Activated naive CD4-positive, alpha-beta T cell treated with anti-CD3 and anti-CD28 coated beads, Interleukin-2, amount 50 U/mL, for 24 hours (primary cell): ENCODE measurements around the gene TMPRSS9.

Experiments
- H3K27ac Mint-ChIP-seq: one replicate; pipeline ENCODE4 v1.8.0; 2021; ENCODE audit warnings: mild to moderate bottlenecking, mixed read lengths
- H3K27me3 Mint-ChIP-seq: one replicate; pipeline ENCODE4 v1.8.0; 2021; ENCODE audit warnings: mixed read lengths
- H3K36me3 Mint-ChIP-seq: one replicate; pipeline ENCODE4 v1.8.0; 2021; ENCODE audit warnings: mixed read lengths
- H3K4me1 Mint-ChIP-seq: one replicate; pipeline ENCODE4 v1.8.0; 2021; ENCODE audit warnings: mixed read lengths
- H3K4me3 Mint-ChIP-seq: one replicate; pipeline ENCODE4 v1.8.0; 2021; ENCODE audit warnings: mild to moderate bottlenecking, mixed read lengths
- H3K9me3 Mint-ChIP-seq: one replicate; pipeline ENCODE4 v1.8.0; 2021; ENCODE audit warnings: mixed read lengths

The TMPRSS9 gene

DNA sequence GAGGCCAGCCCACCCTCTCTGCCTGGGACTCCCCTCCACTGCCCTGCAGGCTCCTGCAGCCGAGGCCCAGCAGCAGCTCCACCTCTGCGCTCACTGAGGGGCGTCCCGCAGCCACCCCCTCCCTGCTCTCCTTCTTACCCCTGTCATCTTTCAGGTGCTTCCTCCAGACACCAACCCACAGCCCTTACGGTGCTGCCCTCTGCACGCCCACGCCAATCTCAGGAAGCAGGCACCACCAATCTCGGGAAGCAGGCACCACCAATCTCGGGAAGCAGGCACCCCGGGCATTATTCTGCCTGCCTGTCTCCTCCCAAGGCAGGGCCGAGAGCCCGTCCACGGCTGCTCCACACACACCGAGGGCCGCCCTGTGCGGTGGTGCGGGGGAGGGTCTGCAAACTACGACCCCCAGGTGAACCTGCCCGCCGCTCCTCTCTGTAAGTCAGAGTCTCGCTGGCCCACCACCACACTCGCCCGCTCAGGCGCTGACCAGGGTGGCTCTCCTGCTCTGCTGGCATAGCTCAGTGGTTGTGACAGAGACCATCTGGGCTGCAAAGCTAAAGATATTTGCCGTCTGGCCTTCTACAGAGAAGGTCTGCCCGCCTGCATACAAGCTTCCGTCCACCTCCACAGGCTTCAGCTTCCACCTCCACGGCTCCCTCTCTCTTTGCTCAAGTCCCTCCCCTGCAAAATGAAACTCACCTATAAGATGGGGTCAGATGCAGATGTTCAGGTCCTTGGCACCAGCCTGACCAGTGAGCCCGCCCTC, 34.6 kb upstream of the TMPRSS9 start:
- Mint-ChIP-seq H3K9me3 (no peaks in the 10 kb centered on the region), H3K4me3 (peak overlapping the region; percentile 96), H3K36me3 (peaks cover 10% of the 10 kb centered on the region), H3K27ac (no peak overlapping the region), H3K4me1 (peaks cover 37% of the 10 kb centered on the region), H3K27me3 (no peaks in the 10 kb centered on the region)

DNA sequence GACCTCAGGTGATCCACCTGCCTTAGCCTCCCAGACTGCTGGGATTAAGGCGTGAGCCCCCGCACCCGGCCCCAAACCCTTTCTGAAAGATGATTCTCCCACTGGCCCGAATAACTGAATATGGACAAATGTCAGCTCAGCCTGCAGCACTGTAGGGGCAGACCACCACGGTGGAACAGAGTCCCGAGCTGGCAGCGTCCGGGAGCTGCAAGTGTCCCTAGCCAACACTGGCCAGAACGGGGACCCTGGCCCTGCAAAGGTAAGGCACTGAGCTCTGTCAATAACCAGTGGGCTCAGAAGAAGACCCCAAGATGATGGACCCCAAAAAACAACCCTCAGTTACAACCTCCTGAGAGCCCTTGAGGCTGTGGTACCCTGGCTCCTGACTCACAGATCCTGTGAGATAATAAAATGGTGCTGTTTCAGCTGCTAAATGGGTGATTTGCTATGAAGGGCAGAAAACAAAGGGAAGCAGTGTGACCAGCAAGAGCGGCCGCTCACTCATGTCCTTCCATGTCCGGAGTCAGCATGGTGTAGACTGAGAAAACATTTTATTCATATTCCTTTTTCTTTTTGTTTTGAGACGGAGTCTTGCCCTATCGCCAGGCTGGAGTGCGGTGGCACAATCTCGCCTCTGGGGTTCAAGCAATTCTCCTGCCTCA, 33.2 kb upstream of the TMPRSS9 start:
- H3K27ac Mint-ChIP-seq = peak overlapping the region; percentile 98
- peaks cover 10% of the 10 kb centered on the region for H3K36me3 Mint-ChIP-seq
- H3K4me1 Mint-ChIP-seq = peaks cover 49% of the 10 kb centered on the region
- no peaks in the 10 kb centered on the region for H3K9me3 Mint-ChIP-seq
- H3K4me3 Mint-ChIP-seq = peak overlapping the region; percentile 96
- H3K27me3 Mint-ChIP-seq = no peaks in the 10 kb centered on the region

DNA sequence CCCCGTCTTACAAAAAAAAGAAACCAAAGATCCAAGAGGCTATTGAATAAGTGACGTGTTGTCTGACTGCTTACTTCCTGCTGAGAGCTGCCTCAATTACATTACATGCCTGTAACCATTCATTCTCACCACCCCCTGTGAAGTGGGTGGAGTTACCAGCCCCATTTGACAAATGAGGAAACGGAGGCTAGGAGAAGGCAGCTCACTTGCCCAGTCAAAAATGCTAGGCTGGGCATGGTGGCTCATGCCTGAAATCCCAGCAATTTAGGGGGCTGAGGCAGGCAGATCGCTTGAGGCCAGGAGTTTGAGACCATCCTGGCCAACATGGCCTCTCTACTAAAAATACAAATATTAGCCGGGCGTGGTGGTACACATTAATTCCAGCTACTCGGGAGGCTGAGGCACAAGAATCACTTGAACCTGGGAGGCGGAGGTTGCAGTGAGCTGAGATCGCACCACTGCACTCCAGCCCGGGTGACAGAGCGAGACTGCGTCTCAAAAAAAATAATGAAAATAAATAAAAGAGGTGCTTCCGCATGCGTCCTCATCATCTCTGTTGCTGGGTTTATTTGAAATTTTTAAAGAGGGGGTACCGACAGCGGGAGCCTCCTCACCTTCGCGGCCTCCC, 32.2 kb upstream of the TMPRSS9 start:
- no peaks in the 10 kb centered on the region for H3K27me3 Mint-ChIP-seq

DNA sequence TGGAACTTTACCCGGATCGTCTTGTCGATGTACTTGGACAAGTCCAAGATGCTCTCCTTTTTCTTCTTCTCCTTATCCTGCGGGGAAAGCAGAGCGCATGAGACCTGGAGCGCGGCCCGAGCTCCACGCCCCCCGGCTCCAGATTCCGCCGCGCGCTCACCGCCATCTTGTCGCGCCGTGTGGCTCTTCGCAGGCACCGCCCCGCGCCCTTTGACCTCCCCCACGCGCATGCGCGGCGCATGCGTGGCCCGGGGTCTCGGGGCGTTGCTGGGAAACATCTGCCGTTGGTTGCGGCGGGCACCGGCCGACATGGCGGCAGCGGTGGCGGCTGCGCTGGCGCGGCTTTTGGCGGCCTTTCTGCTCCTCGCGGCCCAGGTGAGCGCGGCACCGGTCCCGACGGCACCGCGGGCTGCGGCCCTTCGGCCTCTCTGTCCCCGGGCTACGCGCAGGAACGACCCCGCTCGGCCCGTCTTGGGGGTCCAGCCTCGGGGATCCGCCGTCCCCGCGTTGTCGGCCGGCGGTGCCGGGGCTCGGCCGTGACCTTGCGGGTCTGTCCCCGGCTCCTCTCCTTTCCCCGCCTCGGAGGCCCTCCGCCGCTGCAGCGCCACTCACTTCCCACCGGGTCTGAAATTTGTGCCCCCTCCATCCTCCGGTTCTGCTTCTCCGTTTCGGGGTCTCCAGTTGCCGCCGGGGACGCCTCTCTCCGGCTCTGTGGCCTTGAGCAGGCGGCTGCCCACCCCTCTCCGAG, 31.5 kb upstream of the TMPRSS9 start, which contains the start of the genes LSM7 and SPPL2B:
TSS of gene LSM7 (minus strand) at position 186 of the 748 bp plus-strand sequence. CDS start at position 166, 20 bp downstream.
TSS of gene SPPL2B (plus strand) at position 284 of the 748 bp plus-strand sequence. CDS start at position 310, 26 bp downstream.
- peak within 1 kb of the TSS; percentile 98 for H3K27ac Mint-ChIP-seq
- H3K9me3 Mint-ChIP-seq = no peaks in the 10 kb centered on the region
- peaks cover 10% of the 10 kb centered on the region for H3K36me3 Mint-ChIP-seq
- H3K4me1 Mint-ChIP-seq = peaks cover 55% of the 10 kb centered on the region
- H3K27me3 Mint-ChIP-seq = no peaks in the 10 kb centered on the region
- peak within 1 kb of the TSS; percentile 96 for H3K4me3 Mint-ChIP-seq

More for the DNA sequence above, 32.2 kb upstream of the TMPRSS9 start:
- peak overlapping the region; percentile 96 for H3K4me3 Mint-ChIP-seq
- peaks cover 10% of the 10 kb centered on the region for H3K36me3 Mint-ChIP-seq
- peaks cover 55% of the 10 kb centered on the region for H3K4me1 Mint-ChIP-seq
- H3K27ac Mint-ChIP-seq = peak overlapping the region; percentile 98
- H3K9me3 Mint-ChIP-seq = no peaks in the 10 kb centered on the region

DNA sequence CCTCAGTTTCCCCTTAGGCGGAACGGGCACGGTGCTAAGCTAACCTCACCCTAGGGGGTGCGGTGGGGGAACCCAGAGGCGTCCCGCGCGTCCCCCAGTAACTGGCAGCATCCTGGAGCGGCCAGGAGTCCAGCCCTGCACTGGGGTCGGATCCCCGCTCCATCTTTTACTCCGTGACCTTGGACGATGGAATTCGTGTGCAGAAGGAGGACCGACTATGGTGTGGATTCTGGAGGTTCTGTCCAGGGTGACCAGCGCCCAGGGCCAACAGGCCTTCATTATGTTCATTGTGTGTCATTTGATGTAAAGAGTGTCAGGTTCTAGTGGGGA, 31.0 kb upstream of the TMPRSS9 start:
- H3K27ac Mint-ChIP-seq = peak overlapping the region; percentile 92
- H3K4me3 Mint-ChIP-seq = peak overlapping the region; percentile 91
- peaks cover 55% of the 10 kb centered on the region for H3K4me1 Mint-ChIP-seq
- no peaks in the 10 kb centered on the region for H3K9me3 Mint-ChIP-seq
- no peaks in the 10 kb centered on the region for H3K27me3 Mint-ChIP-seq
- H3K36me3 Mint-ChIP-seq = peaks cover 10% of the 10 kb centered on the region

DNA sequence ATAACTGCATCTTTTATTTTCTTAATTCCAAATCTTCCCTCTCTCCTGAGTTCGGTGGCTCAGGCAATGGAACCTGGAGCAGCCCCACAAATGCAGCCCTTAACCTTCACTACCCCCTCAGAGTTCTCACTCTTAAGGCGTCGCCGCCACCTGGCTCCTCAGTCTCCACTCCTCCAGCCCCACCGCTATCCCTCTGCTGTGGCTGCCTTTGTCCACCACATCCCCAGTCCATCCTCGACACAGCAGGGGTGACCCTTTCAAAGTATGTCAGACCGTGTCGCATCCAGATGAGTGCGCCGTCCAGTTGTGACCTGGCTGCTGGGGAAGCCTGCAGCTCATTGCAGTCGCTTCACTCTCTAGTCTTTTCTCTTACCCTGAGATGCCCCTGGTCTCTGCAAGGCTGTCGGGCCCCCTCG, 30.6 kb upstream of the TMPRSS9 start:
- Mint-ChIP-seq H3K27me3 (no peaks in the 10 kb centered on the region), H3K36me3 (peaks cover 10% of the 10 kb centered on the region), H3K9me3 (no peaks in the 10 kb centered on the region), H3K4me1 (peaks cover 55% of the 10 kb centered on the region), H3K4me3 (peak overlapping the region; percentile 91), H3K27ac (peak overlapping the region; percentile 92)

DNA sequence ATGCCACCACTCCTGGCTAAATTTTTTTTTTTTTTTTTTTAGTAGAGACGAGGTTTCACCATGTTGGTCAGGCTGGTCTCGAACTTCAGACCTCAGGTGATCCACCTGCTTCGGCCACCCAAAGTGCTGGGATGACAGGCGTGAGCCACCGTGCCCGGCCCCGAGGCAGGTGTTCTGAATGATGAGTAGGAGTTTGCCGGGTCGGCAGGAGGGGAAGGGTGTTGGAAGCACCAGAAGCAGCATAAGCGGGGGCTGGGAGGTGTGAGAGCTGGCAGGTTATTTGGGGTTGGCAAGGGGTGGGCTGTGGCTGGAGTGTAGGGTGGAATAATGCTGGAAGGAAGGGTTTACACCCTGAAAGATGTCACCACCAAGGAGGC, 29.8 kb upstream of the TMPRSS9 start:
- H3K4me3 Mint-ChIP-seq = peak overlapping the region; percentile 91
- H3K4me1 Mint-ChIP-seq = peaks cover 55% of the 10 kb centered on the region
- H3K27ac Mint-ChIP-seq = no peak overlapping the region
- no peaks in the 10 kb centered on the region for H3K27me3 Mint-ChIP-seq
- H3K9me3 Mint-ChIP-seq = no peaks in the 10 kb centered on the region
- peaks cover 10% of the 10 kb centered on the region for H3K36me3 Mint-ChIP-seq

DNA sequence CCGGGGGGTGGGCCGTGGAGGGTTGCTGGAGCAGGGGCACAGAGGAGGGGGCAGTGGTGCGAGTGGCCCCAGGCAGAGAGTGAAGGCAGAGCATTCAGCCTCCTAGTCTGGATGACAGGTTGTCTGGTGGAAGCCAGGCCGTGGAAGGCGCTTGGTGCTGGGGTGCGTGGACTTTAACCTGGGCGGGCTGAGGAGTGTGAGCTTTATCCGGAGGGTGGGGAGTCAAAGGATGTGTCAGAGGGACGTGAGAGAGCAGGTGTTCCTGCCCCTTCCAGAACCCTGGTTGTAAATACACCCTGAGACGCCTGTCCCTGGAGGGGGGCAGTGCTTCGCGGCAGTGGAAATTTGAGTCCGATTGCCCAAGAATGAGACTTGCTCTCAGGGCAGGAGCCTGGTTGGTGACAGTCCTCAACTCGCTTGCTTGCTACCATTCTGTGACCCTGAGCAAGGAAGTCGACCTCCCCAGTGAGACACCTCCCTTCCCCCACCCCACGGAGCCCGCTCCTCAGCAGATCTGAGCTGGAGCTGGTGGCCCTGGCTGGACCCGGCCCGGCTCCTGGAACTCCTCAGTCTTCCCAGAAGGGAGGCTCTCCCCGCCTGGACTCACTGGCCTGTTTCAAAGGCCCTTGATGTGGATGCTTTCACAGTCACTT, 29.3 kb upstream of the TMPRSS9 start:
- Mint-ChIP-seq H3K27me3 (no peaks in the 10 kb centered on the region), H3K36me3 (peaks cover 10% of the 10 kb centered on the region), H3K4me1 (peaks cover 53% of the 10 kb centered on the region), H3K27ac (no peak overlapping the region), H3K4me3 (peak overlapping the region; percentile 43), H3K9me3 (no peaks in the 10 kb centered on the region)

DNA sequence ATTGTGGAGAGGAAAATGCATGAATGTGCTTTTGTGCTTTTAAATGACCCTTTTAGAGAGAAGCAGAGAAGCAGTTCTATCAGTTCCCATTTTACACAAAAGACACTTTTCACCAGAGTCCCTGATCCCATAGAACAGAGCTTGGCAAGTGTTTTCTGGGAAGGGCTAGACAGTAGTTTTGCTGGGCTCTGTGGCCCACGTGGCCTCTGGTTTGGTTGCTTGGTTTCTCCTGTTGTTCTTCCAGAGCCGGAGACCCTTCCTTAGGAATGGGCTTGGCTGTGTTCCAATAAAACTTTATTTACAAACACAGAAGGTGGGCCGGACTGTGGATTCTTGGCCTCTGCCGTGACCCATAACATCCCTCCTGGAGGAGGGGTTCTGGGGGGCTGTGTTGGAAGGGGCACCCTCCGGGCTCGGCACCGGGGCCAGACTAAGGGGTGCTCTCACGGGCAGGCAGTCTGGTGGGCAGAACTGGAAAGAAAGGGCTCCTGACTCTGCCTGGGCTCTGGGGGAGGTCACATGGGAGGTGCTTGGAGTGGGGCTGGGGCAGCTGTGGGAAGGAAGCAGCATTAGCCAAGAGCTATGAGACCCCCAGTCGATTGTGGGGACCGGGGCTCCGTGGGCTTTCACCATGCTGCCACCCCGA, 28.3 kb upstream of the TMPRSS9 start:
- Mint-ChIP-seq H3K9me3 (no peaks in the 10 kb centered on the region), H3K36me3 (peaks cover 7% of the 10 kb centered on the region), H3K27me3 (no peaks in the 10 kb centered on the region), H3K4me1 (peaks cover 52% of the 10 kb centered on the region), H3K27ac (peak overlapping the region; percentile 43), H3K4me3 (peak overlapping the region; percentile 45)

DNA sequence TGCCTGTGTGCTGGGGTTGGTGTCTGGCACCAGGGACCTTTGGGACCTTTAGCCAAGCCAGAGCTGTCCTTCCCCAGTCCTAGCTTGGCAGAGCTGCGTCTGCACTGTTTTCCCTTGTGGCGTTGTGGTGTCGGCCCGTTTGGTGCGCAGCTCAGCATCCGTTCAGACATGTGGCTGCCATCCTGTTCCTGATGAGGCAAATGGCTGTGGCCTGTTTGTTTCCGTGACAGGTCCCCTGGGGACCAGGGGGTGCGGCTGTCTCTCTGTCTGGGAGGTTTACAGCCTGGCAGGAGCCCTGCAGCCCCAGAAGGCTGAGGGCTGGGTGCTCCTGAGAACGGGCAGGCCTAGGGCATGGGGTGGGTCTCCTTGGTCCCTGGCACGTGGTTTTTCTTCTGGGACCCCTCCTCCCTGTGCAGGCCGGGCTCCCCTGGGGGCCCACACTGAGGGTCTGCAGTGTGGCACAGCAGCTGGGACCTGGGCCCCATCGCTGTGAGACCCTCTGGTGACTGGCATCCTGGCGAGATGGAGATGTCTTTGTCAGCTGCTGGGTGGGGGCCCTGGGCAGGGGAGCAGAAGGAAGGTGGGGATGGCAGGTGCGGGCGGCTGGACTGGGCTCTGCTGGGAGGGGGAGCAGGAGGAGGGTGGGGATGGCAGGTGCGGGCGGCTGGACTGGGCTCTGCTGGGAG, 27.6 kb upstream of the TMPRSS9 start:
- H3K27me3 Mint-ChIP-seq = no peaks in the 10 kb centered on the region
- peaks cover 45% of the 10 kb centered on the region for H3K4me1 Mint-ChIP-seq
- peak overlapping the region; percentile 51 for H3K4me3 Mint-ChIP-seq
- peaks cover 7% of the 10 kb centered on the region for H3K36me3 Mint-ChIP-seq
- no peaks in the 10 kb centered on the region for H3K9me3 Mint-ChIP-seq
- H3K27ac Mint-ChIP-seq = peak overlapping the region; percentile 79

DNA sequence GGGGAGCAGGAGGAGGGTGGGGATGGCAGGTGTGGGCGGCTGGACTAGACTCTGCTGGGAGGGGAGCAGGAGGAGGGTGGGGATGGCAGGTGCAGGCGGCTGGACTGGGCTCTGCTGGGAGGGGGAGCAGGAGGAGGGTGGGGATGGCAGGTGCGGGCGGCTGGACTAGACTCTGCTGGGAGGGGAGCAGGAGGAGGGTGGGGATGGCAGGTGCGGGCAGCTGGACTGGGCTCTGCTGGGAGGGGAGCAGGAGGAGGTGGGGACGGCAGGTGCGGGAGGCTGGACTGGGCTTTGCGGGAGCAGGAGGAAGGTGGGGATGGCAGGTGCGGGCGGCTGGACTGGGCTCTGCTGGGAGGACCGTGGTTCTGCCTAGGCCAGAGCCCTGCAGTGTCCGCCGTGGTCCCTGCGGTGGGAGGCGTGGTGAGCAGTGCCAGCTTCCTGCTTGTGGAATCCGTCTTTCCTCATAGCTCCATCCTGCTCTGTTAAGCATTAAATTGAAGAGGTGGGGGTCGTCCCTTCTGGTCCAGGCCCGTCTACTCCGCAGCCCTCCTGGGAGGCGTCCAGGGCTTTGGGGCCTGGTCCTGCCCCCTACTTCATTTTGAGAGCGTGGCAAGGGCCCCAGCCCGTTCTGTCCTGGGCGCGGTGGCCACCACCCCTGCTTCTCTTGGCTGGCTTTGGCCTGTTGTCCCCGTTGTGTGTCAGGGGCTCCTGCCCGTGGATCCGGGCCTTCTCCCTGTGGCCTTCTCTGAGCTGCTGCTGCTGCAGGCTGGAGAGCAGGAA, 26.8 kb upstream of the TMPRSS9 start:
- Mint-ChIP-seq H3K4me1 (peaks cover 41% of the 10 kb centered on the region), H3K27me3 (no peaks in the 10 kb centered on the region), H3K9me3 (no peaks in the 10 kb centered on the region), H3K27ac (peak overlapping the region; percentile 35), H3K36me3 (peaks cover 4% of the 10 kb centered on the region), H3K4me3 (peak overlapping the region; percentile 7)

DNA sequence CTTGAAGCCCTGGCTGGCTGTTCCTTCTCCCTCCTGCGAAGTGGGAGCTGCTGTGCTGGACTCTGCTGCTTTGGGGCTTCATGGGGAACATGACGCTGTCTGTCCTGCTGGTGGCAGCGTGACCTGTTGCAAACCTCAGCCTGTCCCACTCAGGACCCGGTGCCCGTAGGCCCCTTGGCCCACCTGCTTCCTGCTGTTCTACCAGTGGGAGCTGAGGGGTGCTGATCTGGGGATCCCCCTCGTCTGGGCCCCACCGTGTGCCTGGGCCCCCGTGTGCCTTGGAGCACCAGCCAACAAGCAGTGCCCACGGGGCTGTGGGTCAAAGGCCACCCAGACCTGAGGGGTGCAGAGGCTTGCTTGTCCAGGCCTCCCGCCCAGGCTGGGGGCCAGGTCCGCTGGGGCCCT, 26.3 kb upstream of the TMPRSS9 start:
- Mint-ChIP-seq H3K4me1 (peaks cover 41% of the 10 kb centered on the region), H3K36me3 (peaks cover 2% of the 10 kb centered on the region)

DNA sequence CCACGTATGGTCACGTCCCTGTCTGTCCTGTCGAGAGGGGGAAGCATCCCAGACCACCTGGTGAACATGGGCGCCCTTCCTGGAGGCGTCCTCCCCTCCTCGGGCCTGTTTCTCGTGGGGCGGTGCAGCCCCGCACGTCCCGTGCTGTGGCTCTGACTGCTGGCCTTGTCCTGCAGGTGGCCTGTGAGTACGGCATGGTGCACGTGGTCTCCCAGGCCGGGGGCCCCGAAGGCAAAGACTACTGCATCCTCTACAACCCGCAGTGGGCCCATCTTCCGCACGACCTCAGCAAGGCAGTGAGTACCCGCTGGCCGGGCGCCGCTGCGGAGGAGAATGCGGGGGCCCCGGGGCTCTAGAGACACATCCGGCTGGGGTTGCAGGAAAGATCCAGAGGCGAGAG, 25.6 kb upstream of the TMPRSS9 start:
- H3K4me1 Mint-ChIP-seq = peaks cover 37% of the 10 kb centered on the region
- no peaks in the 10 kb centered on the region for H3K9me3 Mint-ChIP-seq
- peaks cover 2% of the 10 kb centered on the region for H3K36me3 Mint-ChIP-seq
- no peak overlapping the region for H3K27ac Mint-ChIP-seq
- no peaks in the 10 kb centered on the region for H3K27me3 Mint-ChIP-seq
- no peak overlapping the region for H3K4me3 Mint-ChIP-seq

More for the DNA sequence above, 26.3 kb upstream of the TMPRSS9 start:
- H3K27ac Mint-ChIP-seq = peak overlapping the region; percentile 35
- peak overlapping the region; percentile 7 for H3K4me3 Mint-ChIP-seq
- no peaks in the 10 kb centered on the region for H3K9me3 Mint-ChIP-seq
- no peaks in the 10 kb centered on the region for H3K27me3 Mint-ChIP-seq
